BE2C (cell line): Measurements from ENCODE around the gene DIO3.

Source experiments
- DNase-seq: peaks from one replicate; pipeline ENCODE4 v3.0.0-alpha.2; 2020
- H3K27me3 ChIP-seq: fragments of 250-450 bp; sonication (Bioruptor Pico); 2 replicates; pipeline ENCODE4 v1.5.1; 2020; ENCODE audit warnings: mild to moderate bottlenecking
- H3K36me3 ChIP-seq: fragments of 250-450 bp; sonication (Bioruptor Pico); 2 replicates; pipeline ENCODE4 v1.5.1; 2020; ENCODE audit warnings: mild to moderate bottlenecking
- H3K4me1 ChIP-seq: fragments of 250-450 bp; sonication (Bioruptor Pico); 2 replicates; pipeline ENCODE4 v1.5.1; 2020
- H3K4me3 ChIP-seq: 2 replicates; pipeline ENCODE4 v1.5.1; 2011; ENCODE audit warnings: low read depth, low read length
- H3K9me3 ChIP-seq: fragments of 250-450 bp; sonication (Bioruptor Pico); 2 replicates; pipeline ENCODE4 v1.5.1; 2020
- CTCF ChIP-seq: IDR thresholded peaks from 2 replicates; pipeline ENCODE4 v1.5.1; 2012; ENCODE audit warnings: mild to moderate bottlenecking, low read depth, low read length

DIO3 gene

GRCh38 chr14:101586531-101587430 is 25.5 kb downstream of the DIO3 start:
- no peaks in the 10 kb centered on the region for H3K4me1 ChIP-seq
- TF ChIP-seq CTCF, result no peak
- no peak overlapping the region for H3K4me3 ChIP-seq

GRCh38 chr14:101587441-101587911 is 26.2 kb downstream of the DIO3 start:
- Histone ChIP-seq H3K4me1 (no peaks in the 10 kb centered on the region), H3K4me3 (no peak overlapping the region), H3K36me3 (no peaks in the 10 kb centered on the region), H3K27me3 (no peaks in the 10 kb centered on the region), H3K9me3 (no peaks in the 10 kb centered on the region)
- no peak for TF ChIP-seq CTCF
- DNase-seq, result no peak

More at GRCh38 chr14:101586531-101587430, 25.5 kb downstream of the DIO3 start:
- Histone ChIP-seq H3K36me3 (no peaks in the 10 kb centered on the region), H3K9me3 (no peaks in the 10 kb centered on the region), H3K27me3 (no peaks in the 10 kb centered on the region)
- DNase-seq, result no peak

GRCh38 chr14:101588286-101588975 is 27.1 kb downstream of the DIO3 start:
- TF ChIP-seq CTCF, result no peak
- DNase-seq, result no peak
- H3K9me3 ChIP-seq, result no peaks in the 10 kb centered on the region
- H3K4me1 ChIP-seq, result no peaks in the 10 kb centered on the region
- H3K4me3 ChIP-seq, result no peak overlapping the region
- H3K36me3 ChIP-seq, result no peaks in the 10 kb centered on the region
- no peaks in the 10 kb centered on the region for H3K27me3 ChIP-seq

GRCh38 chr14:101588990-101589389 is 27.7 kb downstream of the DIO3 start:
- DNase-seq, result no peak
- Histone ChIP-seq H3K36me3 (no peaks in the 10 kb centered on the region), H3K4me3 (no peak overlapping the region), H3K4me1 (no peaks in the 10 kb centered on the region), H3K27me3 (no peaks in the 10 kb centered on the region), H3K9me3 (no peaks in the 10 kb centered on the region)
- no peak for TF ChIP-seq CTCF

- Histone ChIP-seq H3K9me3 (no peaks in the 10 kb centered on the region), H3K4me3 (no peak overlapping the region), H3K36me3 (no peaks in the 10 kb centered on the region), H3K4me1 (no peaks in the 10 kb centered on the region), H3K27me3 (no peaks in the 10 kb centered on the region)
- TF ChIP-seq CTCF, result no peak
- no peak for DNase-seq
These were observed 28.3 kb downstream of the DIO3 start for GRCh38 chr14:101589486-101590015.
